Muscle of leg (tissue), 11 donors: ENCODE results near the gene HIVEP3. TPM values are rescaled to one million over a fixed set of nuclear protein-coding genes. Genes with fewer than 3 reads are reported as not detected.

Source experiments
- DNase-seq: peaks from one replicate; pipeline ENCODE4 v3.0.0; 2013
- H3K27ac ChIP-seq: one replicate; pipeline ENCODE4 v1.5.1; 2013; ENCODE audit warnings: mild to moderate bottlenecking, low read length, control low read depth
- H3K27me3 ChIP-seq: one replicate; pipeline ENCODE4 v1.6.1; 2013; ENCODE audit warnings: low read length; ENCODE audit not compliant: control insufficient read depth, insufficient read depth
- H3K36me3 ChIP-seq: one replicate; pipeline ENCODE4 v1.6.1; 2013; ENCODE audit warnings: low read length; ENCODE audit not compliant: control insufficient read depth, insufficient read depth
- H3K4me1 ChIP-seq: one replicate; pipeline ENCODE4 v1.6.1; 2013; ENCODE audit warnings: low read length; ENCODE audit not compliant: control insufficient read depth, insufficient read depth
- H3K4me3 ChIP-seq: one replicate; pipeline ENCODE4 v1.5.1; 2013; ENCODE audit warnings: low read length, control low read depth
- H3K9me3 ChIP-seq: replicated peaks from 2 replicates; pipeline ENCODE4 v1.6.1; 2013; ENCODE audit warnings: low read depth, low read length; ENCODE audit not compliant: control insufficient read depth
- WGBS: methylation state at CpG from one replicate; pipeline ENCODE4 v1.1.5; 2013; ENCODE audit warnings: missing lambda C conversion rate; ENCODE audit not compliant: insufficient coverage; 5-methylcytosine and 5-hydroxymethylcytosine counted together
- polyA plus RNA-seq, 8 donors: library from polyadenylated mRNA; unstranded; fragments of 120-200 nt; gene quantifications; one replicate each; pipeline versions ENCODE4 v1.2.1 to v1.2.3, GENCODE V29; 2013; ENCODE audit warnings: inconsistent platforms in 1 of 8, low replicate concordance in 1 of 8; ENCODE audit not compliant: insufficient read length in 8 of 8, insufficient read depth in 1 of 8
- total RNA-seq: library from RNA; stranded (reverse); fragments of 120-200 nt; gene quantifications from one replicate; pipeline ENCODE4 v1.2.4, GENCODE V29; 2013

Gene HIVEP3
- total and polyA plus RNA-seq, 9 donors = 0.93 to 3.7 (median 2.7) TPM

GRCh38 chr1:41914516-41914915 is 4.2 kb downstream of the HIVEP3 start:
- Histone ChIP-seq H3K4me3 (no peak overlapping the region), H3K36me3 (no peaks in the 10 kb centered on the region), H3K4me1 (peaks cover 17% of the 10 kb centered on the region), H3K27ac (no peak overlapping the region), H3K27me3 (peaks cover 28% of the 10 kb centered on the region), H3K9me3 (no peaks in the 10 kb centered on the region)
- DNase-seq = no peak
- 94% methylated on average over 3 of the region's 3 CpGs for WGBS

- Histone ChIP-seq H3K27ac (no peak overlapping the region), H3K4me3 (no peak overlapping the region), H3K36me3 (no peaks in the 10 kb centered on the region), H3K4me1 (peaks cover 9% of the 10 kb centered on the region), H3K9me3 (no peaks in the 10 kb centered on the region), H3K27me3 (peaks cover 18% of the 10 kb centered on the region)
- WGBS = no CpG with 5 or more reads among the region's 1 CpG
- no peak for DNase-seq
Measured at GRCh38 chr1:41913014-41913413, 5.7 kb downstream of the HIVEP3 start.

GRCh38 chr1:41908288-41908895 is 10.3 kb downstream of the HIVEP3 start:
- Histone ChIP-seq H3K9me3 (no peaks in the 10 kb centered on the region), H3K4me3 (no peak overlapping the region), H3K36me3 (no peaks in the 10 kb centered on the region), H3K27ac (no peak overlapping the region), H3K4me1 (no peaks in the 10 kb centered on the region), H3K27me3 (no peaks in the 10 kb centered on the region)
- no peak for DNase-seq
- no CpG with 5 or more reads among the region's 3 CpGs for whole genome bisulfite sequencing

- H3K36me3 ChIP-seq = no peaks in the 10 kb centered on the region
- no peak overlapping the region for H3K4me3 ChIP-seq
- 68% methylated on average over 4 of the region's 8 CpGs for WGBS
- H3K27ac ChIP-seq = no peak overlapping the region
- H3K27me3 ChIP-seq = no peaks in the 10 kb centered on the region
- no peak for DNase-seq
- H3K9me3 ChIP-seq = no peaks in the 10 kb centered on the region
- H3K4me1 ChIP-seq = no peaks in the 10 kb centered on the region
Measured at GRCh38 chr1:41907446-41907845, 11.3 kb downstream of the HIVEP3 start.

- WGBS = no CpG with 5 or more reads among the region's 2 CpGs
- no peaks in the 10 kb centered on the region for H3K36me3 ChIP-seq
- DNase-seq = no peak
- no peaks in the 10 kb centered on the region for H3K27me3 ChIP-seq
- H3K27ac ChIP-seq = no peak overlapping the region
- no peaks in the 10 kb centered on the region for H3K4me1 ChIP-seq
- H3K4me3 ChIP-seq = no peak overlapping the region
- H3K9me3 ChIP-seq = no peaks in the 10 kb centered on the region
Measured at GRCh38 chr1:41906943-41907342, 11.8 kb downstream of the HIVEP3 start.

- WGBS = no CpG with 5 or more reads among the region's 1 CpG
- Histone ChIP-seq H3K27me3 (no peaks in the 10 kb centered on the region), H3K27ac (no peak overlapping the region), H3K36me3 (no peaks in the 10 kb centered on the region), H3K4me1 (no peaks in the 10 kb centered on the region), H3K4me3 (no peak overlapping the region), H3K9me3 (no peaks in the 10 kb centered on the region)
- DNase-seq = no peak
Measured at GRCh38 chr1:41905093-41905675, 13.5 kb downstream of the HIVEP3 start.

GRCh38 chr1:41902664-41903063 is 16.1 kb downstream of the HIVEP3 start:
- Histone ChIP-seq H3K36me3 (no peaks in the 10 kb centered on the region), H3K4me1 (no peaks in the 10 kb centered on the region), H3K4me3 (no peak overlapping the region), H3K27me3 (no peaks in the 10 kb centered on the region), H3K9me3 (no peaks in the 10 kb centered on the region), H3K27ac (no peak overlapping the region)
- 77% methylated on average over 7 of the region's 9 CpGs for WGBS
- DNase-seq = no peak

GRCh38 chr1:41902159-41902577 is 16.6 kb downstream of the HIVEP3 start:
- Histone ChIP-seq H3K4me3 (no peak overlapping the region), H3K4me1 (no peaks in the 10 kb centered on the region), H3K36me3 (no peaks in the 10 kb centered on the region), H3K27ac (no peak overlapping the region), H3K9me3 (no peaks in the 10 kb centered on the region), H3K27me3 (no peaks in the 10 kb centered on the region)
- 43% methylated on average over 2 of the region's 3 CpGs for WGBS
- DNase-seq = no peak

GRCh38 chr1:41901551-41901950 is 17.2 kb downstream of the HIVEP3 start:
- no peaks in the 10 kb centered on the region for H3K4me1 ChIP-seq
- no CpG with 5 or more reads among the region's 3 CpGs for WGBS
- H3K27ac ChIP-seq = no peak overlapping the region
- H3K27me3 ChIP-seq = no peaks in the 10 kb centered on the region
- no peaks in the 10 kb centered on the region for H3K9me3 ChIP-seq
- no peak for DNase-seq
- H3K4me3 ChIP-seq = no peak overlapping the region
- H3K36me3 ChIP-seq = no peaks in the 10 kb centered on the region

GRCh38 chr1:41900603-41901444 is 17.9 kb downstream of the HIVEP3 start:
- WGBS = 68% methylated on average over 9 of the region's 9 CpGs
- DNase-seq = no peak
- Histone ChIP-seq H3K27ac (no peak overlapping the region), H3K4me1 (no peaks in the 10 kb centered on the region), H3K9me3 (no peaks in the 10 kb centered on the region), H3K4me3 (no peak overlapping the region), H3K27me3 (no peaks in the 10 kb centered on the region), H3K36me3 (no peaks in the 10 kb centered on the region)
